B cell (primary cell): ENCODE results near the gene RNASE12. TPM values are rescaled to one million over a fixed set of nuclear protein-coding genes. Genes with fewer than 3 reads are reported as not detected.

Experiments
- ATAC-seq: fragments of 200-7000 bp; cut with Tn5 transposase; one replicate; pipeline ENCODE4 v1.10.0; 2021; ENCODE audit warnings: low read depth, mild to moderate bottlenecking, moderate number of reproducible peaks, moderate library complexity
- CTCF ChIA-PET: fragments of 350-600 bp; sonication (Branson Sonifier 250); formaldehyde crosslinking; loops from one replicate; lab custom pipeline; 2021; ENCODE audit warnings: antibody characterized with exemption, inconsistent platforms; lab: Charles Lee
- POLR2A ChIA-PET: fragments of 350-600 bp; sonication (Branson Sonifier 250); formaldehyde crosslinking; loops from one replicate; lab custom pipeline; 2021; ENCODE audit warnings: antibody characterized with exemption; lab: Charles Lee
- DNase-seq: peaks from one replicate; pipeline ENCODE4 v3.0.0; 2013
- H2AFZ ChIP-seq: 2 replicates; pipeline ENCODE4 v1.6.1; 2012; ENCODE audit warnings: mild to moderate bottlenecking, low read depth, low read length; ENCODE audit not compliant: insufficient read depth, poor library complexity, severe bottlenecking
- H3K27ac ChIP-seq, 2 donors: 1 replicate in 1 of 2; 2 replicates in 1 of 2; pipeline ENCODE4 v1.5.1; 2012 to 2013; ENCODE audit warnings: low read length in 2 of 2, mild to moderate bottlenecking in 2 of 2, moderate library complexity in 1 of 2
- H3K27me3 ChIP-seq, 4 experiments: fragments of 200-600 bp in 1 of 4; sonication (generic) in 1 of 4; replicated peaks in 1 of 4; 1 replicate in 2 of 4; 2 replicates in 2 of 4; pipeline versions ENCODE4 v1.6.1 to v1.7.0; 2013 to 2016; ENCODE audit warnings: low read length in 3 of 4, mild to moderate bottlenecking in 2 of 4, mixed read lengths in 1 of 4, moderate library complexity in 1 of 4; ENCODE audit not compliant: insufficient read depth in 4 of 4, control insufficient read depth in 3 of 4; ENCODE audit errors: control extremely low read depth in 1 of 4
- H3K36me3 ChIP-seq, 2 experiments: replicated peaks in 1 of 2; 1 replicate in 1 of 2; 2 replicates in 1 of 2; pipeline versions ENCODE4 v1.6.1 to v1.7.1; 2013; ENCODE audit warnings: low read length in 1 of 2; ENCODE audit not compliant: insufficient read depth in 2 of 2, control insufficient read depth in 1 of 2; ENCODE audit errors: control extremely low read depth in 1 of 2, extremely low read depth in 1 of 2
- H3K4me1 ChIP-seq, 2 donors: fragments of 200-600 bp in 1 of 2; sonication (generic) in 1 of 2; 1 replicate in 1 of 2; 2 replicates in 1 of 2; pipeline versions ENCODE4 v1.5.1 to v1.6.1; 2013 to 2017; ENCODE audit warnings: low read length in 2 of 2; ENCODE audit not compliant: control insufficient read depth in 2 of 2, insufficient read depth in 2 of 2
- H3K4me2 ChIP-seq: replicated peaks from 2 replicates; pipeline ENCODE3; 2012; ENCODE audit warnings: mild to moderate bottlenecking, low read depth, low read length; ENCODE audit not compliant: poor library complexity, severe bottlenecking
- H3K4me3 ChIP-seq, 5 experiments: fragments of 200-600 bp in 1 of 5; sonication (generic) in 1 of 5; 1 replicate in 3 of 5; 2 replicates in 2 of 5; pipeline versions ENCODE4 v1.5.1 to v1.7.0; 2011 to 2016; ENCODE audit warnings: low read length in 4 of 5, mild to moderate bottlenecking in 4 of 5, low read depth in 2 of 5, control low read depth in 1 of 5, moderate library complexity in 1 of 5; ENCODE audit not compliant: insufficient read depth in 1 of 5; ENCODE audit errors: control extremely low read depth in 1 of 5, extremely low read depth in 1 of 5
- H3K79me2 ChIP-seq: fragments of 200-600 bp; sonication (generic); one replicate; pipeline ENCODE4 v1.6.0; 2016; ENCODE audit warnings: low read length; ENCODE audit not compliant: control insufficient read depth, insufficient read depth
- H3K9ac ChIP-seq: fragments of 200-600 bp; sonication (generic); 2 replicates; pipeline ENCODE4 v1.6.1; 2017; ENCODE audit warnings: mild to moderate bottlenecking, low read length, moderate library complexity
- H3K9me3 ChIP-seq, 3 donors: one replicate each; pipeline versions ENCODE4 v1.6.1 to v1.7.1; 2013; ENCODE audit warnings: low read length in 2 of 3; ENCODE audit not compliant: control insufficient read depth in 2 of 3, insufficient read depth in 1 of 3; ENCODE audit errors: control extremely low read depth in 1 of 3
- H4K20me1 ChIP-seq: 2 replicates; pipeline ENCODE4 v1.6.0; 2012; ENCODE audit warnings: mild to moderate bottlenecking, low read length; ENCODE audit not compliant: insufficient read depth, control insufficient read depth, poor library complexity, severe bottlenecking
- H3K27ac Mint-ChIP-seq: one replicate; pipeline ENCODE4 v1.8.0; 2021; ENCODE audit warnings: mixed read lengths
- H3K27me3 Mint-ChIP-seq: one replicate; pipeline ENCODE4 v1.8.0; 2021; ENCODE audit warnings: mixed read lengths
- H3K4me1 Mint-ChIP-seq: one replicate; pipeline ENCODE4 v1.8.0; 2021; ENCODE audit warnings: mixed read lengths
- H3K4me3 Mint-ChIP-seq: one replicate; pipeline ENCODE4 v1.8.0; 2021; ENCODE audit warnings: mixed read lengths
- H3K9me3 Mint-ChIP-seq: one replicate; pipeline ENCODE4 v1.8.0; 2022; ENCODE audit warnings: mixed read lengths; ENCODE audit not compliant: insufficient read depth
- CTCF ChIP-seq: fragments of 200-600 bp; IDR thresholded peaks from one replicate; pipeline ENCODE4 v1.8.0; 2022; ENCODE audit warnings: antibody characterized with exemption, mild to moderate bottlenecking
- EZH2 ChIP-seq: IDR thresholded peaks from 2 replicates; pipeline ENCODE4 v1.6.1; 2012; ENCODE audit warnings: borderline replicate concordance, low read depth, mild to moderate bottlenecking, moderate library complexity, low read length; ENCODE audit not compliant: insufficient read depth, poor library complexity, severe bottlenecking
- WGBS: methylation state at CpG from one replicate; pipeline ENCODE4 v1.1.5; 2013; ENCODE audit warnings: missing lambda C conversion rate; ENCODE audit not compliant: insufficient coverage; 5-methylcytosine and 5-hydroxymethylcytosine counted together
- intact Hi-C: fragments of 100-400 bp; cut with micrococcal nuclease; formaldehyde crosslinking; loops from one replicate; pipeline ENCODE4 v1.10.0; 2022
- polyA minus RNA-seq: library from RNA; depleted of rRNA, polyadenylated mRNA; stranded (reverse); fragments of >200 nt; gene quantifications from 2 replicates; pipeline ENCODE4 v1.2.3, GENCODE V29; 2012
- polyA plus RNA-seq: library from polyadenylated mRNA; depleted of rRNA; stranded (reverse); fragments of >200 nt; gene quantifications from 2 replicates; pipeline ENCODE4 v1.2.3, GENCODE V29; 2012
- total RNA-seq, 2 donors: library from RNA; stranded (reverse); fragments of 120-200 nt in 1 of 2; gene quantifications; 1 replicate in 1 of 2; 2 replicates in 1 of 2; pipeline versions ENCODE4 v1.2.3 to v1.2.4, GENCODE V29; 2013 to 2022

The RNASE12 gene
- total RNA-seq (not detected in 2 replicates), polyA plus RNA-seq (not detected in 2 replicates), polyA minus RNA-seq (not detected in 2 replicates)
- total RNA-seq (2013), result not detected

GRCh38 chr14:20591235-20591634 lies at the start of gene RNASE12:
Gene RNASE12, minus strand, starts transcription at chr14:20591376. Its CDS starts 653 bp downstream, at chr14:20590723.
- WGBS, result 100% methylated on average over 2 of the region's 4 CpGs
- H3K4me1 Mint-ChIP-seq, result no peaks in the 10 kb centered on the region
- peaks cover 0 to 4% (median 0%) of the 10 kb centered on the region in 4 experiments for H3K27me3 ChIP-seq
- peaks cover 27% of the 10 kb centered on the region for H3K27me3 Mint-ChIP-seq
- no peaks in the 10 kb centered on the region for H3K9me3 Mint-ChIP-seq
- no peaks in the 10 kb centered on the region for H3K4me1 ChIP-seq
- H3K79me2 ChIP-seq, result no peaks in the 10 kb centered on the region
- no peaks in the 10 kb centered on the region for H3K36me3 ChIP-seq
- H2AFZ ChIP-seq, result no peak within 1 kb of the TSS
- H3K4me3 ChIP-seq, result no peak within 1 kb of the TSS
- no peak within 1 kb of the TSS for H3K4me3 Mint-ChIP-seq
- no peak for TF ChIP-seq EZH2
- TF ChIP-seq CTCF, result no peak
- H3K9ac ChIP-seq, result no peak within 1 kb of the TSS
- H3K27ac ChIP-seq, result no peak within 1 kb of the TSS
- ChIA-PET POLR2A (no interaction called here), CTCF (no interaction called here)
- H3K27ac Mint-ChIP-seq, result no peak within 1 kb of the TSS
- ATAC-seq (no peak), DNase-seq (no peak)
- no peaks in the 10 kb centered on the region for H3K9me3 ChIP-seq
- H4K20me1 ChIP-seq, result no peaks in the 10 kb centered on the region
- intact Hi-C loops, result no loop called here
- no peak within 1 kb of the TSS for H3K4me2 ChIP-seq

GRCh38 chr14:20632831-20633691 lies 41.9 kb upstream of the RNASE12 start:
- Histone ChIP-seq H3K36me3 (no peaks in the 10 kb centered on the region), H3K9ac (peak overlapping the region; percentile 65), H4K20me1 (no peaks in the 10 kb centered on the region), H3K27ac (no peak overlapping the region), H3K27me3 (peaks cover 0 to 36% (median 14%) of the 10 kb centered on the region in 4 experiments), H3K79me2 (no peaks in the 10 kb centered on the region), H3K4me1 (peaks cover 35 to 36% of the 10 kb centered on the region in 2 donors), H3K4me3 (peak overlapping the region in 4 of 5 experiments; percentile 33 to 65 (median 50)), H3K4me2 (peak overlapping the region; percentile 88), H2AFZ (peak overlapping the region; percentile 16), H3K9me3 (peaks cover 3 to 15% (median 5%) of the 10 kb centered on the region in 3 donors)
- ChIA-PET POLR2A (no interaction called here), CTCF (interaction anchor here (1.1 to 3.1 kb wide), 4 partner anchors 20 to 58 kb away, joined by 3 to 21 read pairs (median 15); no protein-coding TSS in a partner anchor)
- DNase-seq (peak; percentile 81), ATAC-seq (peak; percentile 49)
- peaks cover 35% of the 10 kb centered on the region for H3K27me3 Mint-ChIP-seq
- peak overlapping the region; percentile 91 for H3K27ac Mint-ChIP-seq
- WGBS, result 11% methylated on average over 38 of the region's 45 CpGs
- intact Hi-C loops, result loop anchor here (1.0 to 5.0 kb wide), 3 partner anchors 11 to 34 kb away; no protein-coding TSS in a partner anchor
- TF ChIP-seq CTCF, result no peak
- TF ChIP-seq EZH2, result no peak
- H3K4me1 Mint-ChIP-seq, result peaks cover 42% of the 10 kb centered on the region
- peak overlapping the region; percentile 86 for H3K4me3 Mint-ChIP-seq
- H3K9me3 Mint-ChIP-seq, result peaks cover 2% of the 10 kb centered on the region
